Inflammatory macrophage treated with lipopolysaccharide for 4 hours (primary cell): ENCODE results near the gene PCDH9.

Experiments used
- DNase-seq: peaks from one replicate; pipeline ENCODE4 v3.0.0-alpha.2; 2020

Gene PCDH9

GRCh38 chr13:66427458-66427861 is 802.7 kb downstream of the PCDH9 start:
- no peak for DNase-seq

- no peak for DNase-seq
These were observed 804.4 kb downstream of the PCDH9 start for GRCh38 chr13:66425741-66426140.

- no peak for DNase-seq
These were observed 805.7 kb downstream of the PCDH9 start for GRCh38 chr13:66424422-66424821.

- no peak for DNase-seq
These were observed 814.7 kb downstream of the PCDH9 start for GRCh38 chr13:66415444-66415843.

- no peak for DNase-seq
These were observed 815.9 kb downstream of the PCDH9 start for GRCh38 chr13:66414066-66414800.

- DNase-seq, result no peak
These were observed 819.8 kb downstream of the PCDH9 start for GRCh38 chr13:66410314-66410713.

GRCh38 chr13:66409542-66409941 is 820.6 kb downstream of the PCDH9 start:
- DNase-seq, result no peak

- DNase-seq, result no peak
These were observed 823.0 kb downstream of the PCDH9 start for GRCh38 chr13:66407128-66407527.

- no peak for DNase-seq
These were observed 824.0 kb downstream of the PCDH9 start for GRCh38 chr13:66405908-66406802.

- DNase-seq, result no peak
These were observed 827.6 kb downstream of the PCDH9 start for GRCh38 chr13:66402546-66402945.

- no peak for DNase-seq
These were observed 828.1 kb downstream of the PCDH9 start for GRCh38 chr13:66402066-66402465.

- no peak for DNase-seq
These were observed 829.8 kb downstream of the PCDH9 start for GRCh38 chr13:66400292-66400691.

- no peak for DNase-seq
These were observed 830.3 kb downstream of the PCDH9 start for GRCh38 chr13:66399873-66400272.

- no peak for DNase-seq
These were observed 833.0 kb downstream of the PCDH9 start for GRCh38 chr13:66397133-66397532.

GRCh38 chr13:66391322-66391721 is 838.8 kb downstream of the PCDH9 start:
- no peak for DNase-seq

- DNase-seq, result no peak
These were observed 851.2 kb downstream of the PCDH9 start for GRCh38 chr13:66378894-66379293.

- no peak for DNase-seq
These were observed 852.6 kb downstream of the PCDH9 start for GRCh38 chr13:66377569-66377968.

- DNase-seq, result no peak
These were observed 854.4 kb downstream of the PCDH9 start for GRCh38 chr13:66375756-66376155.

- no peak for DNase-seq
These were observed 860.5 kb downstream of the PCDH9 start for GRCh38 chr13:66369666-66370065.

- DNase-seq, result no peak
These were observed 862.8 kb downstream of the PCDH9 start for GRCh38 chr13:66367356-66367755.

GRCh38 chr13:66365101-66365500 is 865.0 kb downstream of the PCDH9 start:
- no peak for DNase-seq

GRCh38 chr13:66364346-66364745 is 865.8 kb downstream of the PCDH9 start:
- DNase-seq, result no peak

- no peak for DNase-seq
These were observed 867.7 kb downstream of the PCDH9 start for GRCh38 chr13:66362485-66362884.

- no peak for DNase-seq
These were observed 870.1 kb downstream of the PCDH9 start for GRCh38 chr13:66359910-66360552.
